Measurements from ENCODE around the gene SYNJ2. TPM values are rescaled to one million over a fixed set of nuclear protein-coding genes. Genes with fewer than 3 reads are reported as not detected.

The SYNJ2 gene
- total RNA-seq, 1 experiment from 2014 or later: 10.3 TPM

DNA sequence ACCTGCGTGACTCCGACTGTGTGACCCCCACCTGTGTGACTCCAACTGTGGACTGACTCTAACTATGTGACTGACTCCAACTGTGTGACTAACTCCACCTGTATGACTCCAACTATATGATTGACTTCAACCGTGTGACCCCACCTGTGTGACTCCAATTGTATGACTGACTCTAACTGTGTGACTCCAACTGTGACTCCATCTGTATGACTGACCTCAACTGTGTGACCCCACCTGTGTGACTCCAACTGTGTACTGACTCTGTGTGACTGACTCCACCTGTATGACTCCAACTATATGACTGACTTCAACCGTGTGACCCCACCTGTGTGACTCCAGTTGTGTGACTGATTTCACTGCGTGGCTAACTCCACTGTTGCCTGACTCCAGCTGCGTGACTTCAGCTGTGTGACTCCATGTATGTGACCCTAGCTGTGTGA is 38.6 kb downstream of the SYNJ2 start:
- TF ChIP-seq CTCF (IDR thresholded peaks at IDR 0.05; ENCODE audit: unreplicated experiment): no peak
- intact Hi-C loops (cut with micrococcal nuclease): no loop called here
- Mint-ChIP-seq H3K27ac (ENCODE audit: low read depth, unreplicated experiment) (no peak overlapping the region), H3K4me3 (ENCODE audit: unreplicated experiment) (no peak overlapping the region), H3K9me3 (ENCODE audit: unreplicated experiment) (no peaks in the 10 kb centered on the region), H3K27me3 (ENCODE audit: insufficient read depth, unreplicated experiment) (no peaks in the 10 kb centered on the region), H3K36me3 (ENCODE audit: insufficient read depth, unreplicated experiment) (peaks cover 17% of the 10 kb centered on the region), H3K4me1 (ENCODE audit: insufficient read depth, unreplicated experiment) (no peaks in the 10 kb centered on the region)
- ChIA-PET POLR2A (no interaction called here), CTCF (no interaction called here)
- no peak for DNase-seq (ENCODE audit: unreplicated experiment)
- BruUV-seq (replicated peaks): no TSS peak

DNA sequence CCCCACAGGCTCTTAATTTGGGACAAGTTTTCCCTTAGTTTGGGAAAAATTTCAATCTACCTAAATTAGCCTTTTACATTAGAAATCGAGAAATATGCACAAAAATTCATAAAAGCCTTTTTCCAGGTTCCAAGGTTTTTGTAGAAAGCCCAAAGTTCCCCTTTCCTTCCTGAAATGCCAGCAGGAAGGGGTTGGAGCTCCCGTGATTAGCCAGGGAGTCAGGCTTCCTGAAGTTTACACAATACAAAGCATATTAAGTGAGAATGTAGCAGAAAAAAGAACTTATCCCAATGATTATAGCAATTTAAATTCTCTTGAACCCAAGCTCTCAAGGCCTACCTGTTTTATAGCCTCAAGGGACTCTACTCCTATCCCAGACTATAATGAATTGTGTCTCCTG is 39.1 kb downstream of the SYNJ2 start:
- POLR2A ChIA-PET: no interaction called here
- DNase-seq (ENCODE audit: unreplicated experiment): no peak
- no peak for TF ChIP-seq CTCF (IDR thresholded peaks at IDR 0.05; ENCODE audit: unreplicated experiment)
- H3K4me3 Mint-ChIP-seq (ENCODE audit: unreplicated experiment): no peak overlapping the region
- H3K27me3 Mint-ChIP-seq (ENCODE audit: insufficient read depth, unreplicated experiment): no peaks in the 10 kb centered on the region
- peaks cover 17% of the 10 kb centered on the region for H3K36me3 Mint-ChIP-seq (ENCODE audit: insufficient read depth, unreplicated experiment)
- H3K27ac Mint-ChIP-seq (ENCODE audit: low read depth, unreplicated experiment): no peak overlapping the region
- CTCF ChIA-PET: no interaction called here
- intact Hi-C loops (cut with micrococcal nuclease): no loop called here
- H3K4me1 Mint-ChIP-seq (ENCODE audit: insufficient read depth, unreplicated experiment): no peaks in the 10 kb centered on the region
- no TSS peak for BruUV-seq (replicated peaks)
- no peaks in the 10 kb centered on the region for H3K9me3 Mint-ChIP-seq (ENCODE audit: unreplicated experiment)

- H3K27me3 Mint-ChIP-seq (ENCODE audit: insufficient read depth, unreplicated experiment): no peaks in the 10 kb centered on the region
- BruUV-seq (replicated peaks): no TSS peak
- peaks cover 6% of the 10 kb centered on the region for H3K4me1 Mint-ChIP-seq (ENCODE audit: insufficient read depth, unreplicated experiment)
- no peak overlapping the region for H3K27ac Mint-ChIP-seq (ENCODE audit: low read depth, unreplicated experiment)
- H3K36me3 Mint-ChIP-seq (ENCODE audit: insufficient read depth, unreplicated experiment): peaks cover 17% of the 10 kb centered on the region
- intact Hi-C loops (cut with micrococcal nuclease): no loop called here
- POLR2A ChIA-PET: no interaction called here
- TF ChIP-seq CTCF (IDR thresholded peaks at IDR 0.05; ENCODE audit: unreplicated experiment): no peak
- CTCF ChIA-PET: no interaction called here
- no peaks in the 10 kb centered on the region for H3K9me3 Mint-ChIP-seq (ENCODE audit: unreplicated experiment)
- no peak overlapping the region for H3K4me3 Mint-ChIP-seq (ENCODE audit: unreplicated experiment)
- DNase-seq (ENCODE audit: unreplicated experiment): no peak
These were observed 39.7 kb downstream of the SYNJ2 start for GRCh38 chr6:158021376-158021775.

DNA sequence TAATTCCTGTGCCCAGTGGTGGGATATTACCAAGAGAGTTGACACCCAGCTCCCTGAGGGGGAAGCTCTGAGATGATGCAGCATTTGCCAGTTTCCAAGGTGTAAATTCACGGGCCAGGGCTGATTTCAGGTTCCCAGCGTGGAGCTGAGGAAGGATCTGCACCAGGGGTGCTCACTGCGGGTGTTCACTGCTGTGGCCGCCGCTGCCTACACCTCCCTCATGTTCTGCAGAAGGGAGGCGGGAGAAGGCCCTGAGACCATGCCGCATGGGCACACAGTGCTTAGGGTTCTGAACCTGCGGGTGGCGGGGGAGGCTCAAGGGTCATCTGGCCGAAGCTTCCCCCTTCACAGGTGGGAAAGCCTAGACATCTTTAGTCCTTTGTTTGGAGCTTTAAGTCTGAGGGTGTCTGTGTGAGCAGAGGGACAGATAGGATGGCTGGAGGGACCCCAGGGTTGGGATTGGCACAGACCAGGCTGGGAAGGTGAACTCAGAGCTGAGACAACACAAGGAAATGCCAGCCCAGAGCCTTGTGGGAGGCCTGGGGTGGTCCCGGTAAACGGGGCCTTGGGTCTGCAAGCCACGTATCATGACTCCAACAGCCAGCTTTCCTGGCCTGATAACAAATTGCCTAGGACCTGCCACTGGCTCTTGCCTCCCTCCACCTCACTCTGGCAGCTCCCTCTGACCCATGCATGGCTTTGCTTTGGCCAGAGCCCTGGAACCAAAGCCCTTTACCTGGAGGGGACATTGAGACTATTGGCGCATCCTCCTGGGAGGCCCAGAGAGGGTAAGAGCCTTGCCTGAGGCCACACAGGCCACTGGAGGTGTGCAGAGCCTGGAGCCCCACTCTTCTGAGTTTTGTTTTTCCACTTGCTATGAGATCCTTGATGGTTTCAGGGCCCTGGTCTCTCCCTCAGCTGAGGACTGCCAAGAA is 40.4 kb downstream of the SYNJ2 start:
- peaks cover 17% of the 10 kb centered on the region for H3K36me3 Mint-ChIP-seq (ENCODE audit: insufficient read depth, unreplicated experiment)
- DNase-seq (ENCODE audit: unreplicated experiment): no peak
- intact Hi-C loops (cut with micrococcal nuclease): no loop called here
- CTCF ChIA-PET: interaction anchor here (0.7 kb wide), 1 partner anchor 159 kb away, joined by 3 read pairs; no protein-coding TSS in a partner anchor
- TF ChIP-seq CTCF (IDR thresholded peaks at IDR 0.05; ENCODE audit: unreplicated experiment): no peak
- BruUV-seq (replicated peaks): no TSS peak
- no peaks in the 10 kb centered on the region for H3K9me3 Mint-ChIP-seq (ENCODE audit: unreplicated experiment)
- peaks cover 8% of the 10 kb centered on the region for H3K4me1 Mint-ChIP-seq (ENCODE audit: insufficient read depth, unreplicated experiment)
- no peak overlapping the region for H3K4me3 Mint-ChIP-seq (ENCODE audit: unreplicated experiment)
- POLR2A ChIA-PET: no interaction called here
- H3K27ac Mint-ChIP-seq (ENCODE audit: low read depth, unreplicated experiment): no peak overlapping the region
- no peaks in the 10 kb centered on the region for H3K27me3 Mint-ChIP-seq (ENCODE audit: insufficient read depth, unreplicated experiment)

Measured in MCF 10A (cell line).